Suppressor macrophage treated with lipopolysaccharide for 1 hour (primary cell): ENCODE results near the gene KIAA1671.

Experiments
- DNase-seq, 3 donors: peaks; one replicate each; pipeline ENCODE4 v3.0.0-alpha.2; 2020 to 2022

Gene KIAA1671

GRCh38 chr22:25149014-25149413 is 196.5 kb downstream of the KIAA1671 start:
- DNase-seq = no peak

- DNase-seq = peak in 1 of 3 donors; percentile 4
Observed at GRCh38 chr22:25153961-25154666, 201.6 kb downstream of the KIAA1671 start.

- DNase-seq = no peak
Observed at GRCh38 chr22:25154667-25154999, 202.1 kb downstream of the KIAA1671 start.

GRCh38 chr22:25156736-25157135 is 204.2 kb downstream of the KIAA1671 start:
- no peak for DNase-seq

GRCh38 chr22:25159028-25159427 is 206.5 kb downstream of the KIAA1671 start:
- no peak for DNase-seq

GRCh38 chr22:25160120-25160996 is 207.8 kb downstream of the KIAA1671 start:
- no peak for DNase-seq

GRCh38 chr22:25161017-25161915 is 208.8 kb downstream of the KIAA1671 start:
- no peak for DNase-seq

GRCh38 chr22:25161916-25162530 is 209.5 kb downstream of the KIAA1671 start:
- DNase-seq = no peak

- DNase-seq = no peak
Observed at GRCh38 chr22:25162561-25162960, 210.0 kb downstream of the KIAA1671 start.

GRCh38 chr22:25165785-25166184 is 213.3 kb downstream of the KIAA1671 start:
- DNase-seq = no peak

- no peak for DNase-seq
Observed at GRCh38 chr22:25166266-25167040, 213.9 kb downstream of the KIAA1671 start.

- DNase-seq = no peak
Observed at GRCh38 chr22:25167082-25167481, 214.6 kb downstream of the KIAA1671 start.

- no peak for DNase-seq
Observed at GRCh38 chr22:25167834-25168601, 215.5 kb downstream of the KIAA1671 start.

- DNase-seq = no peak
Observed at GRCh38 chr22:25169278-25170031, 216.9 kb downstream of the KIAA1671 start.

- no peak for DNase-seq
Observed at GRCh38 chr22:25170426-25170980, 218.0 kb downstream of the KIAA1671 start.

- no peak for DNase-seq
Observed at GRCh38 chr22:25172153-25172552, 219.6 kb downstream of the KIAA1671 start.

- no peak for DNase-seq
Observed at GRCh38 chr22:25174156-25174887, 221.8 kb downstream of the KIAA1671 start.

GRCh38 chr22:25174888-25175411 is 222.4 kb downstream of the KIAA1671 start:
- DNase-seq = no peak

GRCh38 chr22:25176175-25176574 is 223.7 kb downstream of the KIAA1671 start:
- no peak for DNase-seq
